Upper lobe of left lung (tissue), 4 donors: ENCODE data around the gene METRNL.
"Not testable (repeated sequence)": the region's sequence is repeated elsewhere in the genome, so short reads cannot be mapped to it uniquely, and the experiment has no call there.

Source experiments
- EP300 ChIP-seq, 4 donors: sonication (generic); formaldehyde crosslinking; IDR thresholded peaks; one replicate each; pipeline ENCODE4 v1.5.1; 2017; ENCODE audit warnings: antibody characterized with exemption in 4 of 4, control low read depth in 2 of 4
- POLR2A ChIP-seq, 4 donors: fragments of 450-650 bp; IDR thresholded peaks; one replicate each; pipeline ENCODE4 v1.5.1; 2016 to 2017; ENCODE audit warnings: antibody characterized with exemption in 4 of 4, mild to moderate bottlenecking in 2 of 4
- TF ChIP-seq, protein P1 (sequence below), 6 experiments: fragments of 450-650 bp in 4 of 6; fragments of 200-600 bp in 2 of 6; sonication (generic) in 2 of 6; IDR thresholded peaks; one replicate each; pipeline ENCODE4 v1.5.1; 2016 to 2019; ENCODE audit warnings: antibody characterized with exemption in 6 of 6

DNA sequence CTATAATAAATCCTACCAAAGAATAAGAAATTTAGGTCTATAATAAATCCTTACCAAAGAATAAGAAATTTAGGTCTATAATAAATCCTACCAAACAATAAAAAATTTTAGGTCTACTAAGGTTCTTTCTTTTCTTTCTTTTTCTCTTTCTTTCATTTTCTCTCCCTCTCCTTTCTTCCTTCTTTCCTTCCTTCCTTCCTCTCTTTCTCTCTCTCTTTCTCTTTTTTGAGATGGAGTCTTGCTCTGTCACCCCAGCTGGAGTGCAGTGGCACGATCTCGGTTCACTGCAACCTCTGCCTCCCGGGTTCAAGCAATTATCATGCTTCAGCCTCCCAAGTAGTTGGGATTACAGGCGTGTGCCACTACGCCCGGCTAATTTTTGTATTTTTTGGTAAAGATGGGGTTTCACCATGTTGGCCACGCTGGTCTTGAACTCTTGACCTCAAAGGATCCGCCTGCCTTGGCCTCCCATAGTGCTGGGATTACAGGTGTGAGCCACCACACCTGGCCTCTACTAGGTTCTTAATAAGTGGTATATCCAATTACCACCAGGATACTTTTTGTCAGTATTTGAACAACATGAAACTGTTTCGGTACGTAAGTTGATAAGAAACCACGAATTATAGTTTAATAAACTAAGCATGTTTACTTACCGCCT is 31.5 kb upstream of the METRNL start:
- not testable (repeated sequence) for TF ChIP-seq POLR2A, EP300 (IDR thresholded peaks at IDR 0.05)
- TF ChIP-seq, protein P1, sequence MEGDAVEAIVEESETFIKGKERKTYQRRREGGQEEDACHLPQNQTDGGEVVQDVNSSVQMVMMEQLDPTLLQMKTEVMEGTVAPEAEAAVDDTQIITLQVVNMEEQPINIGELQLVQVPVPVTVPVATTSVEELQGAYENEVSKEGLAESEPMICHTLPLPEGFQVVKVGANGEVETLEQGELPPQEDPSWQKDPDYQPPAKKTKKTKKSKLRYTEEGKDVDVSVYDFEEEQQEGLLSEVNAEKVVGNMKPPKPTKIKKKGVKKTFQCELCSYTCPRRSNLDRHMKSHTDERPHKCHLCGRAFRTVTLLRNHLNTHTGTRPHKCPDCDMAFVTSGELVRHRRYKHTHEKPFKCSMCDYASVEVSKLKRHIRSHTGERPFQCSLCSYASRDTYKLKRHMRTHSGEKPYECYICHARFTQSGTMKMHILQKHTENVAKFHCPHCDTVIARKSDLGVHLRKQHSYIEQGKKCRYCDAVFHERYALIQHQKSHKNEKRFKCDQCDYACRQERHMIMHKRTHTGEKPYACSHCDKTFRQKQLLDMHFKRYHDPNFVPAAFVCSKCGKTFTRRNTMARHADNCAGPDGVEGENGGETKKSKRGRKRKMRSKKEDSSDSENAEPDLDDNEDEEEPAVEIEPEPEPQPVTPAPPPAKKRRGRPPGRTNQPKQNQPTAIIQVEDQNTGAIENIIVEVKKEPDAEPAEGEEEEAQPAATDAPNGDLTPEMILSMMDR (IDR thresholded peaks at IDR 0.05) = not testable (repeated sequence)
